Measurements from ENCODE around the gene F12. TPM values are rescaled to one million over a fixed set of nuclear protein-coding genes. Genes with fewer than 3 reads are reported as not detected.
"Not testable (repeated sequence)": the region's sequence is repeated elsewhere in the genome, so short reads cannot be mapped to it uniquely, and the experiment has no call there.

Gene F12
- total RNA-seq, 2 experiments from 2014 or later = 5.1 to 5.9 TPM

DNA sequence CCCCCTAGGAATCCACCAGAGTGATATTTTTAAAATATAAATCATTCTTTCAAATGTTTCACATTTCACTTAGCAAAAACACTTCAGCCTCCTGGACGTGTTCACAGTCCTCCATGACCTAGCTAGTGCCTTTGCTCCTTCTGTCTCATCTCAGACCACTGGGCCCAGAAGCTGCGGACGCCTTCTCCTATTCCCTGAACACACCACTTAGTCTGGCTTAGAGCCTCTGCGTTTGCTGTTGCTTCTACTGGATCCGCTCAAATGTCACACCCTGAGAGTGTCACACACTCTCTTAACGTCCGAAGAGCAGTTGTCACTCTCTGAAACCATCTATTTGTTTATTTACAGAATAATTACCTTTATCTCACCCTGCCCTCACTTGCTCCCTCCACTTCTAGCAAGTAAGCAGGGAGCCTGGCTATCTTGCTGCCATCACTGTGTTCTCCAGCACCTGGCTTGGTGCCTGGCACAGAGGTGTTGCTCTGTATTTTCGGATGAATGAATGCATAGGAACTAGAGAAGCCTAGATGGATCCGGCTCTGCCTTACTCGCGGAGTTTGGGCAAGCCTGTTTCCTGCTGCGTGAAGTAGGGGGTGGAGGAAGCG lies 15.9 kb upstream of the F12 start:
- ChIA-PET CTCF (interaction anchor here (1.2 to 15.3 kb wide), 7 partner anchors 11 to 116 kb away, joined by 3 to 220 read pairs (median 22); partner anchors contain the start of genes PFN3 and PRR7), POLR2A (interaction anchor here (1.1 to 10.6 kb wide), 7 partner anchors 12 to 113 kb away, joined by 3 to 319 read pairs (median 12); partner anchors contain the start of genes MXD3 and PRR7)
- DNase-seq = no peak
- Mint-ChIP-seq H3K4me3 (peak overlapping the region; percentile 87), H3K27ac (peak overlapping the region; percentile 94), H3K27me3 (no peaks in the 10 kb centered on the region), H3K9me3 (no peaks in the 10 kb centered on the region), H3K4me1 (ENCODE audit: low read depth) (peaks cover 29% of the 10 kb centered on the region), H3K36me3 (peaks cover 25% of the 10 kb centered on the region)
- intact Hi-C loops (cut with micrococcal nuclease) = no loop called here

DNA sequence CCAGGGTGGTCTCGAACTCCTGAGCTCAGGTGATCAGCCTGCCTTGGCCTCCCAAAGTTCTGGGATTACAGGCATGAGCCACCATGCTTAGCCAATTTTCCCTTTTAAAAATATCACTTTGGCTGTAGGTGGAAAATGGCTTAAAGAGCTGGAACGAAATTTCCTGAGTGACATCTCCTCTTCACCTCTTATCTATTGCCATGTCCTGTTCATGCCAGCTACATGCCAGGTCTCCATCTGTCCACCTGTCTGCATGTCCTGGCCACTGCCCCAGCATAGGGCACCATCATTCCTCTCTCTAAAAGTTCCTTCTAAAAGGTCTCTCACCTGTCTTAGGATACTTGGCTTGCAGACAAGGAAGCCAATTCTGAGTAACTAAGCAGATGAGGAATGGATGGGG lies 14.3 kb upstream of the F12 start:
- Mint-ChIP-seq H3K36me3 (peaks cover 14% of the 10 kb centered on the region), H3K4me1 (ENCODE audit: low read depth) (peaks cover 14% of the 10 kb centered on the region), H3K27me3 (no peaks in the 10 kb centered on the region), H3K27ac (no peak overlapping the region), H3K4me3 (no peak overlapping the region), H3K9me3 (no peaks in the 10 kb centered on the region)
- intact Hi-C loops (cut with micrococcal nuclease) = no loop called here
- no peak for DNase-seq
- CTCF ChIA-PET = interaction anchor here (1.1 to 15.3 kb wide), 8 partner anchors 9 to 114 kb away, joined by 3 to 220 read pairs (median 4); partner anchors contain the start of gene PFN3
- POLR2A ChIA-PET = interaction anchor here (0.7 to 1.2 kb wide), 2 partner anchors 16 to 20 kb away, joined by 4 read pairs; no protein-coding TSS in a partner anchor

DNA sequence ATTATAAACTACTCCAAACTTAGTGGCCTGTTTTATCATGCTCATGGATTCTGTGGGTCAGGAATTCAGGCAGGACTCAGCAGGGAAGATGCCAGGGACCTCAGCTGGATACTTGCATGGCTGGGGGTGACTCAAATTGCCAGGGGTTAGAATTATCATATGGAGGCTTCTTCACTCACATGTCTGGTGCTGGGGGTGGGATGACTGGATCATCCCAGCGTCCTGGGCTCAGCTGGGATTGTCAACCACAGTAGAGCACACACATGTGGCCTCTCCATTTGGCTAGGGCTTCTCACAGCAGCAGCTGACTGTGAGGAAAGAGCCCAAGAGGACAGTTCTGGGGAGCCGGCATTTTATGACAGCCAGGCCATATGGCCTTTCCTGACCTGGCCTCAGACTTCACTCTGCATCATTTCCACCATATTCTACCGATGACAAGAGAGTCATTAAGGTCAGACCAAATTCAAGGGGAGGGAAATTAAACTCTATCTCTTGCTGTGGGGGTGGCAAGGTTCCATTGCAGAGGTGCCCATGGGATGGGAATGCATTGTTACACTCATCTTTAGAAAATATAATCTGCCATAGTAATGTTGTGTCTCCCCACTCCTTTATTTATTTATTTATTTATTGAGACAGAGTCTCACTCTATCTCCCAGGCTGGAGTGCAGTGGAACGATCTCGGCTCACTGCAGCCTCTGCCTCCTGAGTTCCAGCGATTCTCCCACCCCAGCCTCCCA lies 11.9 kb upstream of the F12 start:
- CTCF ChIA-PET = interaction anchor here (1.0 to 15.3 kb wide), 3 partner anchors 14 to 34 kb away, joined by 3 to 220 read pairs (median 9); partner anchors contain the start of gene PFN3
- intact Hi-C loops (cut with micrococcal nuclease) = no loop called here
- peak overlapping the region; percentile 36 for H3K27ac Mint-ChIP-seq
- H3K4me1 Mint-ChIP-seq (ENCODE audit: low read depth) = peaks cover 19% of the 10 kb centered on the region
- POLR2A ChIA-PET = no interaction called here
- no peak for DNase-seq
- H3K4me3 Mint-ChIP-seq = no peak overlapping the region
- no peaks in the 10 kb centered on the region for H3K36me3 Mint-ChIP-seq
- no peaks in the 10 kb centered on the region for H3K27me3 Mint-ChIP-seq
- no peaks in the 10 kb centered on the region for H3K9me3 Mint-ChIP-seq

DNA sequence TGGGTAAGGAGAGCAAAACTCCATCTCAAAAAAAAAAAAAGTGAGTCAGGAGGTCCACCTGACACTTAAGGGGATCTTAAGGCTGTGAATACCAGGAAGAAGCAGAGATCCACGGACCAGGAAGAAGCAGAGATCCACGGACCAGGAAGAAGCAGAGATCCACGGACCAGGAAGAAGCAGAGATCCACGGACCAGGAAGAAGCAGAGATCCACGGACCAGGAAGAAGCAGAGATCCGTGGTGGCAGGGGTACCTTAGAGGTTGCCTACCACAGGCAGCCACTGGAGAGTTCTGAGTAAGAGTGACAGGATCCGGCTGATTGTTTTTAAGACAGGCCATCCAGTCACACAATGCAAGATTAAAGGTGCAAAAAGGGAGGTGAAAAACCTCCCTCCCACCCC lies 11.1 kb upstream of the F12 start:
- intact Hi-C loops (cut with micrococcal nuclease); H3K27ac Mint-ChIP-seq; H3K9me3 Mint-ChIP-seq; DNase-seq; POLR2A ChIA-PET; H3K36me3 Mint-ChIP-seq; H3K4me3 Mint-ChIP-seq; H3K27me3 Mint-ChIP-seq: not testable (repeated sequence)
- CTCF ChIA-PET = interaction anchor here (15.3 kb wide), 1 partner anchor 17 kb away, joined by 220 read pairs; the partner anchor contains the start of gene PFN3
- H3K4me1 Mint-ChIP-seq (ENCODE audit: low read depth) = peaks cover 18% of the 10 kb centered on the region

DNA sequence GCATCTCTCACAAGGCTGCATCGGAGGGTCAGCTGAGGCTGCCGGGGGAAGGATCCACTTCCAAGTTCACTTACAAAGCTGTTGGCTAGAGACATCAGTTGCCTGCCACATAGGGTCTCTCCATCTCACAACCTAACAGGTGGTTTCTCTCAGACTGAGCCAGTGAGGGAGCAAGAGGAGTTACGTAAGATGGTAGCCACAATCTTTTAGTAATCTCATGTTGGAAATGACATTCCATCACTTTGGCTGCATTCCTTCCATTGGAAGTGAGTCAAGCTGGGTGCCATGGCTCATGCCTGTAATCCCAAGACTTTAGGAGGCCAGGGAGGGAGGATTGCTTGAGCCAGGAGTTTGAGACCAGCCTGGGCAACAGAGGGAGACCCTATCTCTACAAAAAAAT lies 9.7 kb upstream of the F12 start:
- intact Hi-C loops (cut with micrococcal nuclease) = no loop called here
- ChIA-PET CTCF (interaction anchor here (3.0 kb wide), 1 partner anchor 15 kb away, joined by 14 read pairs; no protein-coding TSS in a partner anchor), POLR2A (no interaction called here)
- Mint-ChIP-seq H3K36me3 (no peaks in the 10 kb centered on the region), H3K27ac (no peak overlapping the region), H3K4me1 (ENCODE audit: low read depth) (peaks cover 16% of the 10 kb centered on the region), H3K27me3 (no peaks in the 10 kb centered on the region), H3K9me3 (no peaks in the 10 kb centered on the region), H3K4me3 (no peak overlapping the region)
- DNase-seq = no peak

DNA sequence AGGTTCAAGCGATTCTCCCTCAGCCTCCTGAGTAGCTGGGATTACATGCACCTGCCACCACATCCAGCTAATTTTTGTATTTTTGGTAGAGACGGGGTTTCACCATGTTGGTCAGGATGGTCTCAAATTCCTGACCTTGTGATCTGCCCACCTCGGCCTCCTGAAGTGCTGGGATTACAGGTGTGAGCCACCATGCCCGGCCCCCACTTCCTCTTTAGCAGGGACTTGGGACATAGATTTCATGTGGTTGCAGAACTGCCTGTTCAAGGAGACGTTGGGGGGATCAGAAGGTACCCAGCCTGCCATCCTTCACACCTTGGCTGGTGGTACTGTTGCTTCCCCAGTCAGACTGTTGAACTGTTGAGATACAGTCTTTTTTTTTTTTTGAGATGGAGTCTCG lies 7.7 kb upstream of the F12 start:
- H3K27ac Mint-ChIP-seq; H3K4me3 Mint-ChIP-seq; POLR2A ChIA-PET; H3K36me3 Mint-ChIP-seq; DNase-seq; intact Hi-C loops (cut with micrococcal nuclease); H3K9me3 Mint-ChIP-seq; H3K27me3 Mint-ChIP-seq: not testable (repeated sequence)
- peaks cover 35% of the 10 kb centered on the region for H3K4me1 Mint-ChIP-seq (ENCODE audit: low read depth)
- CTCF ChIA-PET = interaction anchor here (3.0 kb wide), 1 partner anchor 13 kb away, joined by 14 read pairs; no protein-coding TSS in a partner anchor

DNA sequence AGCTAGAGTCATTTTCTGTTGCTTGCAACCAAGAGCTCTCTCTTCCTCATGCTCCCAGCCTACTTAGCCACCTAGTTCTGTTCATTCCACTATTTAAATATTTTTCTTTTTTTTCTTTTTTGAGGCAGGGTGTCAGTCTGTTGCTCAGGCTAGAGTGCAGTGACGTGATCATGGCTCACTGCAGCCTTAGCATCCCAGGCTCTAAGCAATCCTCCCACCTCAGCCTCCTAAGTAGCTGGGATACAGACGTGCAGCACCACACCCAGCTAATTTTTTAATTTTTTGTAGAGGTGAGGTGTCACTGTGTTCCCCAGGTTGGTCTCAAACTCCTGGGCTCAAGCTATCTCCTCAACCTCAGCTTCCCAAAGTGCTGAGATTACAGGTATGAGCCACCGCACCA lies 5.1 kb upstream of the F12 start:
- intact Hi-C loops (cut with micrococcal nuclease) = no loop called here
- no peak for DNase-seq
- H3K27me3 Mint-ChIP-seq = no peaks in the 10 kb centered on the region
- no peak overlapping the region for H3K4me3 Mint-ChIP-seq
- H3K27ac Mint-ChIP-seq = no peak overlapping the region
- no peaks in the 10 kb centered on the region for H3K9me3 Mint-ChIP-seq
- ChIA-PET CTCF (interaction anchor here (1.3 to 3.4 kb wide), 4 partner anchors 10 to 40 kb away, joined by 3 to 31 read pairs (median 5); no protein-coding TSS in a partner anchor), POLR2A (interaction anchor here (2.7 kb wide), 1 partner anchor 12 kb away, joined by 12 read pairs; the partner anchor contains the start of gene GRK6)
- no peaks in the 10 kb centered on the region for H3K36me3 Mint-ChIP-seq
- peaks cover 46% of the 10 kb centered on the region for H3K4me1 Mint-ChIP-seq (ENCODE audit: low read depth)

DNA sequence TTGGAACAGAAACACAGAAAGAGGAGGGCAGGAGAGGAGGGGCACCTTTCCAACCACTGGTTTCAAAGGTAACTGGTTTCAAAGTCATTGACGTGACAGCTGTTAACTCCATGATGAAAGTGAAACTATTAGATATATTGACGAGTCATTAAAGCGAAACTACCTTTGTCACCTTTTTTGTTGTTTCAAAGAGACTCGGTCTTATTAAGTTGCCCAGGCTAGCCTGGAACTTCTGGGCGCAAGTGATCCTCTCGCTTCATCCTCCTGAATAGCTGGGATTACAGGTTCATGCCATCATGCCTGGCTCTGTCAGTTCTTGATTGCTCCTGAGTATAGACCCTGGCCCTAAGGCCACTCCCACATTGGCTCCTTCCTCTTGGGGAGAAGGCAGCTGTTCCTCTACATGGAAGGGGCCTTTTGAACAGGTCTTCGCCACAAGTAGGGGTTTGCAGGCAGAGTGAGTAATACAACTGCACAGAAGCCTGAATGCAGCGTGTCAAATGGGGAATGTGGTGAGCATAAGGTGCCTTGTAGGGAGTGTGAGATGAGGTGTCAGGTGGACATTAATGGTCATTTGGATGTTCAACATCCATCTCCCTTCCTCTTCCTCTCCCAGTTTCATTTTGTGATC lies 3.4 kb upstream of the F12 start:
- H3K36me3 Mint-ChIP-seq = no peaks in the 10 kb centered on the region

DNA sequence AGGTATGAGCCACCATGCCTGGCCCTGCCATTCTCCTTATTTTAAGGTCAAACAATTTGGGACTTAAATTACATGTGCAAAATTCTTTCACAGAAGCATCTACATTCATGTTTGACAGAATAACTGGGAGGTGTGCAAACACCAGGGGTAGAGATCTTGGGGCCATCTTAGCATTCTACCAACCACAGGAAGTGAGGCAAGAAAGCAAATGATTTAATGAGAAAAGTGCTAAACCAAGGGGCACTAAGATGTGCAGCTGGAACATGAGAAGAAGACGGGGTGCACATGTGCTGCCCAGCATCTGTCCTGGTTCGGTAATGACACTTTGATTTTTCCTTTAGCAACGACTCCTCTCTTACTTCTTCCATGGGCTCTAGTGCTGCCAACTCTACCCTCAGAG lies 1.2 kb upstream of the F12 start:
- no peaks in the 10 kb centered on the region for H3K36me3 Mint-ChIP-seq
- intact Hi-C loops (cut with micrococcal nuclease) = no loop called here
- no peak overlapping the region for H3K4me3 Mint-ChIP-seq
- no peaks in the 10 kb centered on the region for H3K27me3 Mint-ChIP-seq
- H3K27ac Mint-ChIP-seq = no peak overlapping the region
- H3K9me3 Mint-ChIP-seq = no peaks in the 10 kb centered on the region
- no peak for DNase-seq
- CTCF ChIA-PET = interaction anchor here (1.0 to 2.9 kb wide), 2 partner anchors 8 to 45 kb away, joined by 3 to 10 read pairs; no protein-coding TSS in a partner anchor
- POLR2A ChIA-PET = interaction anchor here (0.6 to 0.7 kb wide), 2 partner anchors 12 to 19 kb away, joined by 3 read pairs; no protein-coding TSS in a partner anchor
- H3K4me1 Mint-ChIP-seq (ENCODE audit: low read depth) = peaks cover 39% of the 10 kb centered on the region

More for the DNA sequence above, 3.4 kb upstream of the F12 start:
- ChIA-PET CTCF (interaction anchor here (1.1 to 3.4 kb wide), 4 partner anchors 9 to 61 kb away, joined by 3 to 31 read pairs (median 8); no protein-coding TSS in a partner anchor), POLR2A (interaction anchor here (0.6 to 2.7 kb wide), 4 partner anchors 9 to 32 kb away, joined by 3 to 12 read pairs (median 3); partner anchors contain the start of gene GRK6)
- peak overlapping the region; percentile 55 for H3K4me3 Mint-ChIP-seq
- peaks cover 46% of the 10 kb centered on the region for H3K4me1 Mint-ChIP-seq (ENCODE audit: low read depth)
- no peaks in the 10 kb centered on the region for H3K27me3 Mint-ChIP-seq
- no peaks in the 10 kb centered on the region for H3K9me3 Mint-ChIP-seq
- intact Hi-C loops (cut with micrococcal nuclease) = loop anchor here (2.0 kb wide), 1 partner anchor 14 kb away; the partner anchor contains the start of gene GRK6
- peak overlapping the region; percentile 82 for H3K27ac Mint-ChIP-seq
- DNase-seq = peak; percentile 64

DNA sequence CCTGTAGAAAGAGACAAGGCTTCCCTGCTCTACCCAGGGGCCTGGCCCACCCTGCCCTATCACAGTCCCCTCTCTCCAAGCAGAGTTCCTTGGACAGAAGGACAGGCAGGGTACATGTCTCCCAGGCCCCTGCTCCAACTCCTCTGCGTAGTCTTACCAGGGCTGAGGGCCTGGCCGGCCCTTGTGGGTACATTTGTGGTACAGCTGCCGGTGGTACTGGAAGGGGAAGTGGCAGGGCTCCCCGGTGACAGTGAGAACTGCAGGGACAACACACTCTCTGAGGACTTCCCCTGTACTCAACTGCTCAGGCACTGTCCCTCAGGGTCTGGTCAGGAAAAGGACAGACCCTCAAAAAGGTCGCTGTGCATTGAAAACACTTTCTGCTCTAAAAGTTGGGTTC lies 3.6 kb downstream of the F12 start:
- ChIA-PET CTCF (interaction anchor here (0.7 to 9.5 kb wide), 6 partner anchors 22 to 291 kb away, joined by 3 to 624 read pairs (median 60); partner anchors contain the start of genes GRK6 and PRR7), POLR2A (interaction anchor here (4.4 to 5.1 kb wide), 3 partner anchors 21 to 48 kb away, joined by 39 to 81 read pairs (median 54); partner anchors contain the start of genes GRK6 and PRR7)
- no peaks in the 10 kb centered on the region for H3K9me3 Mint-ChIP-seq
- no peak overlapping the region for H3K27ac Mint-ChIP-seq
- H3K36me3 Mint-ChIP-seq = no peaks in the 10 kb centered on the region
- H3K4me3 Mint-ChIP-seq = no peak overlapping the region
- H3K4me1 Mint-ChIP-seq (ENCODE audit: low read depth) = peaks cover 27% of the 10 kb centered on the region
- H3K27me3 Mint-ChIP-seq = peaks cover 8% of the 10 kb centered on the region
- intact Hi-C loops (cut with micrococcal nuclease) = no loop called here
- no peak for DNase-seq

DNA sequence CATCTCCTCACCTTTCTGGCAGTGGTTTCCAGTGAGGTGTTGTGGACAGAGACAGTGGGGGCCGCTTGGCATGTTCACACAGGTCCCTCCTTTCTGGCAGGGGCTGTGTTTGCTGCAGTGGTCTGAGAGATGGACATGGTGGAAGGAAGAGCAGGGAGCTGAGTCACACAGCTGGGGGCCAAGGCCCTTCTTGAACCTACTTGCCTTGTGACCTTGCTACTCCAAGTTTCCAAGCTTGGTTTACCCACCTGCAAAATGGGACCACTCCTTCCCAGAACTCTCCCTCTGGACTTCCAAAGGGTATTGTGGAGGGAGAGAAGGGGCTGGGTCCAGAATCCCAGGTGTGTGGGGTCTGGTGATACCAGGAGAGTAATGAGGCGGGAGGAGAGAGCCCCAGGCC lies 4.1 kb downstream of the F12 start:
- intact Hi-C loops (cut with micrococcal nuclease) = no loop called here
- peaks cover 8% of the 10 kb centered on the region for H3K27me3 Mint-ChIP-seq
- peaks cover 22% of the 10 kb centered on the region for H3K4me1 Mint-ChIP-seq (ENCODE audit: low read depth)

More for the DNA sequence above, 4.1 kb downstream of the F12 start:
- H3K4me3 Mint-ChIP-seq = no peak overlapping the region
- no peak overlapping the region for H3K27ac Mint-ChIP-seq
- H3K9me3 Mint-ChIP-seq = no peaks in the 10 kb centered on the region
- POLR2A ChIA-PET = interaction anchor here (2.2 to 5.1 kb wide), 6 partner anchors 21 to 48 kb away, joined by 7 to 81 read pairs (median 32); partner anchors contain the start of genes GRK6 and PRR7
- H3K36me3 Mint-ChIP-seq = no peaks in the 10 kb centered on the region
- CTCF ChIA-PET = interaction anchor here (0.7 to 9.5 kb wide), 14 partner anchors 8 to 291 kb away, joined by 3 to 624 read pairs (median 24); partner anchors contain the start of genes DBN1, DDX41, GRK6 and PDLIM7
- no peak for DNase-seq

All from activated CD4-positive, alpha-beta memory T cell treated with anti-CD3 and anti-CD28 coated beads for 36 hours (primary cell).